Neural cell (in vitro differentiated cells): ENCODE results near the gene OSM. TPM values are rescaled to one million over a fixed set of nuclear protein-coding genes. Genes with fewer than 3 reads are reported as not detected.

ENCODE experiments used
- H2AFZ ChIP-seq: fragments of 200-600, 300-800 bp; sonication (generic), shearing (Covaris generic); 2 replicates; pipeline ENCODE4 v1.6.0; 2014; ENCODE audit warnings: low read depth, mild to moderate bottlenecking, antibody characterized with exemption, low read length, moderate library complexity
- H3F3A ChIP-seq: fragments of 200-600 bp; shearing (Covaris generic); 2 replicates; pipeline ENCODE4 v1.6.1; 2016; ENCODE audit warnings: mild to moderate bottlenecking, moderate library complexity, mixed read lengths, antibody characterized with exemption, low read length; ENCODE audit not compliant: insufficient read depth, poor library complexity, severe bottlenecking
- H3K27ac ChIP-seq: fragments of 200-600, 300-800 bp; sonication (generic), shearing (Covaris generic); 2 replicates; pipeline ENCODE4 v1.5.1; 2014; ENCODE audit warnings: mild to moderate bottlenecking, low read length, moderate library complexity
- H3K27me3 ChIP-seq: fragments of 300-800, 200-600 bp; sonication (generic), shearing (Covaris generic); 2 replicates; pipeline ENCODE4 v1.6.0; 2014; ENCODE audit warnings: mild to moderate bottlenecking, low read depth, low read length, moderate library complexity; ENCODE audit not compliant: insufficient read depth
- H3K36me3 ChIP-seq: fragments of 300-800, 200-600 bp; sonication (generic), shearing (Covaris generic); 2 replicates; pipeline ENCODE4 v1.5.1; 2014; ENCODE audit warnings: mild to moderate bottlenecking, antibody characterized with exemption, low read length, moderate library complexity; ENCODE audit not compliant: insufficient read depth
- H3K4me2 ChIP-seq: fragments of 300-800, 200-600 bp; sonication (generic), shearing (Covaris generic); 2 replicates; pipeline ENCODE4 v1.6.0; 2014; ENCODE audit warnings: mild to moderate bottlenecking, low read length
- H3K4me3 ChIP-seq: fragments of 300-800, 200-600 bp; sonication (generic), shearing (Covaris generic); 2 replicates; pipeline ENCODE4 v1.5.1; 2014; ENCODE audit warnings: mild to moderate bottlenecking, low read length, moderate library complexity
- H3K79me2 ChIP-seq: fragments of 200-600 bp; shearing (Covaris generic); replicated peaks from 2 replicates; pipeline ENCODE4 v1.6.0; 2014; ENCODE audit warnings: mild to moderate bottlenecking, low read length, moderate library complexity; ENCODE audit not compliant: insufficient read depth
- H3K9ac ChIP-seq: fragments of 300-800, 200-600 bp; sonication (generic), shearing (Covaris generic); 2 replicates; pipeline ENCODE4 v1.6.1; 2016; ENCODE audit warnings: mild to moderate bottlenecking, low read length, mixed read lengths
- H3K9me2 ChIP-seq: fragments of 200-600 bp; shearing (Covaris generic); 2 replicates; pipeline ENCODE4 v1.6.1; 2016; ENCODE audit warnings: mild to moderate bottlenecking, low read length, mixed read lengths; ENCODE audit not compliant: insufficient read depth
- H3K9me3 ChIP-seq: fragments of 200-600, 300-800 bp; sonication (generic), shearing (Covaris generic); 2 replicates; pipeline ENCODE4 v1.6.1; 2016; ENCODE audit warnings: mild to moderate bottlenecking, mixed run types, low read length, moderate library complexity, mixed read lengths
- H4K20me1 ChIP-seq: fragments of 200-600 bp; shearing (Covaris generic); 2 replicates; pipeline ENCODE4 v1.6.1; 2016; ENCODE audit warnings: mild to moderate bottlenecking, mixed run types; ENCODE audit not compliant: insufficient read depth
- EP300 ChIP-seq: fragments of 450-650 bp; conservative IDR thresholded peaks from 2 replicates; pipeline ENCODE4 v1.6.1; 2014; ENCODE audit warnings: antibody characterized with exemption, mild to moderate bottlenecking, moderate library complexity; ENCODE audit not compliant: poor library complexity, severe bottlenecking
- EZH2 ChIP-seq: fragments of 200-600, 300-800 bp; shearing (Covaris generic), sonication (generic); IDR thresholded peaks from 2 replicates; pipeline ENCODE4 v1.6.1; 2014; ENCODE audit warnings: antibody characterized with exemption, low read length, borderline replicate concordance, mild to moderate bottlenecking; ENCODE audit not compliant: insufficient read depth, poor library complexity, severe bottlenecking
- MXI1 ChIP-seq: fragments of 450-650 bp; conservative IDR thresholded peaks from 2 replicates; pipeline ENCODE4 v1.6.1; 2014; ENCODE audit warnings: antibody characterized with exemption, mild to moderate bottlenecking; ENCODE audit not compliant: poor library complexity, severe bottlenecking
- POLR2AphosphoS5 ChIP-seq: IDR thresholded peaks from 2 replicates; pipeline ENCODE4 v1.6.1; 2012
- RAD21 ChIP-seq: fragments of 450-650 bp; conservative IDR thresholded peaks from 2 replicates; pipeline ENCODE4 v1.6.1; 2014; ENCODE audit warnings: antibody characterized with exemption, mild to moderate bottlenecking, moderate library complexity
- SMC3 ChIP-seq: fragments of 450-650 bp; conservative IDR thresholded peaks from 2 replicates; pipeline ENCODE4 v1.6.1; 2014; ENCODE audit warnings: antibody characterized with exemption, mild to moderate bottlenecking, moderate library complexity; ENCODE audit not compliant: poor library complexity
- TAF1 ChIP-seq: IDR thresholded peaks from 2 replicates; pipeline ENCODE4 v1.6.1; 2012; ENCODE audit warnings: low read depth
- polyA plus RNA-seq: library from polyadenylated mRNA; depleted of rRNA; stranded (reverse); fragments of >200 nt; gene quantifications from 2 replicates; pipeline ENCODE4 v1.2.3, GENCODE V29; 2014
- TF ChIP-seq, protein P1 (sequence below): fragments of 450-650 bp; IDR thresholded peaks from 2 replicates; pipeline ENCODE4 v1.5.1; 2014; ENCODE audit warnings: antibody characterized with exemption, mild to moderate bottlenecking, moderate library complexity; ENCODE audit not compliant: poor library complexity, severe bottlenecking
- TF ChIP-seq, protein P2 (sequence below): IDR thresholded peaks from 2 replicates; pipeline ENCODE4 v1.6.1; 2012; ENCODE audit warnings: borderline replicate concordance

The OSM gene
- polyA plus RNA-seq, 1 donor from 2014 or later: not detected

DNA sequence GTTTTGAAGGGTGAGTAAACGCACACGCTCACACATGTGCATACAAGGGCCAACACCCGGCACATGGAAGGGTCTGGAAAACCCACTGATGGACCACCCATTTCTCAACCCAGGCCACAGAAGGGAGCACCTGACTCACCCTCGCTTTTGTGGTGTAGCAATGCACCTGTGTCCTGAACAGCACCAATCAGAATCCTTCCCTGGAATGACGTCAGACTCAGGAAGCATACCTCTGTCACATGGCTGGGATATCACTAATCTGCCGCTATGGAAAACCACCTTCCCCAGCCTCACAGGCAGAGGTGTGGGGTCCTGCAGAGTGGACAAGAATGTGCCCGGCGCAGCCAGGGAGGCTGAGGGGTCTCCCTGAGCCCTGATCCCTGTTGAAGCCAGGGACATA is 9.0 kb upstream of the OSM start:
- Histone ChIP-seq H3K9me2 (no peaks in the 10 kb centered on the region), H3K36me3 (no peaks in the 10 kb centered on the region), H3K4me2 (no peak overlapping the region), H3F3A (no peaks in the 10 kb centered on the region), H4K20me1 (no peaks in the 10 kb centered on the region), H3K79me2 (no peaks in the 10 kb centered on the region), H3K27ac (no peak overlapping the region), H2AFZ (no peak overlapping the region), H3K9ac (no peak overlapping the region), H3K27me3 (no peaks in the 10 kb centered on the region), H3K9me3 (no peaks in the 10 kb centered on the region), H3K4me3 (no peak overlapping the region)
- TF ChIP-seq EP300 (no peak), RAD21 (no peak), TAF1 (no peak), SMC3 (no peak), EZH2 (no peak), POLR2AphosphoS5 (no peak), MXI1 (no peak)
- TF ChIP-seq, protein P1, sequence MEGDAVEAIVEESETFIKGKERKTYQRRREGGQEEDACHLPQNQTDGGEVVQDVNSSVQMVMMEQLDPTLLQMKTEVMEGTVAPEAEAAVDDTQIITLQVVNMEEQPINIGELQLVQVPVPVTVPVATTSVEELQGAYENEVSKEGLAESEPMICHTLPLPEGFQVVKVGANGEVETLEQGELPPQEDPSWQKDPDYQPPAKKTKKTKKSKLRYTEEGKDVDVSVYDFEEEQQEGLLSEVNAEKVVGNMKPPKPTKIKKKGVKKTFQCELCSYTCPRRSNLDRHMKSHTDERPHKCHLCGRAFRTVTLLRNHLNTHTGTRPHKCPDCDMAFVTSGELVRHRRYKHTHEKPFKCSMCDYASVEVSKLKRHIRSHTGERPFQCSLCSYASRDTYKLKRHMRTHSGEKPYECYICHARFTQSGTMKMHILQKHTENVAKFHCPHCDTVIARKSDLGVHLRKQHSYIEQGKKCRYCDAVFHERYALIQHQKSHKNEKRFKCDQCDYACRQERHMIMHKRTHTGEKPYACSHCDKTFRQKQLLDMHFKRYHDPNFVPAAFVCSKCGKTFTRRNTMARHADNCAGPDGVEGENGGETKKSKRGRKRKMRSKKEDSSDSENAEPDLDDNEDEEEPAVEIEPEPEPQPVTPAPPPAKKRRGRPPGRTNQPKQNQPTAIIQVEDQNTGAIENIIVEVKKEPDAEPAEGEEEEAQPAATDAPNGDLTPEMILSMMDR: no peak
- TF ChIP-seq, protein P2, sequence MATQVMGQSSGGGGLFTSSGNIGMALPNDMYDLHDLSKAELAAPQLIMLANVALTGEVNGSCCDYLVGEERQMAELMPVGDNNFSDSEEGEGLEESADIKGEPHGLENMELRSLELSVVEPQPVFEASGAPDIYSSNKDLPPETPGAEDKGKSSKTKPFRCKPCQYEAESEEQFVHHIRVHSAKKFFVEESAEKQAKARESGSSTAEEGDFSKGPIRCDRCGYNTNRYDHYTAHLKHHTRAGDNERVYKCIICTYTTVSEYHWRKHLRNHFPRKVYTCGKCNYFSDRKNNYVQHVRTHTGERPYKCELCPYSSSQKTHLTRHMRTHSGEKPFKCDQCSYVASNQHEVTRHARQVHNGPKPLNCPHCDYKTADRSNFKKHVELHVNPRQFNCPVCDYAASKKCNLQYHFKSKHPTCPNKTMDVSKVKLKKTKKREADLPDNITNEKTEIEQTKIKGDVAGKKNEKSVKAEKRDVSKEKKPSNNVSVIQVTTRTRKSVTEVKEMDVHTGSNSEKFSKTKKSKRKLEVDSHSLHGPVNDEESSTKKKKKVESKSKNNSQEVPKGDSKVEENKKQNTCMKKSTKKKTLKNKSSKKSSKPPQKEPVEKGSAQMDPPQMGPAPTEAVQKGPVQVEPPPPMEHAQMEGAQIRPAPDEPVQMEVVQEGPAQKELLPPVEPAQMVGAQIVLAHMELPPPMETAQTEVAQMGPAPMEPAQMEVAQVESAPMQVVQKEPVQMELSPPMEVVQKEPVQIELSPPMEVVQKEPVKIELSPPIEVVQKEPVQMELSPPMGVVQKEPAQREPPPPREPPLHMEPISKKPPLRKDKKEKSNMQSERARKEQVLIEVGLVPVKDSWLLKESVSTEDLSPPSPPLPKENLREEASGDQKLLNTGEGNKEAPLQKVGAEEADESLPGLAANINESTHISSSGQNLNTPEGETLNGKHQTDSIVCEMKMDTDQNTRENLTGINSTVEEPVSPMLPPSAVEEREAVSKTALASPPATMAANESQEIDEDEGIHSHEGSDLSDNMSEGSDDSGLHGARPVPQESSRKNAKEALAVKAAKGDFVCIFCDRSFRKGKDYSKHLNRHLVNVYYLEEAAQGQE: no peak

DNA sequence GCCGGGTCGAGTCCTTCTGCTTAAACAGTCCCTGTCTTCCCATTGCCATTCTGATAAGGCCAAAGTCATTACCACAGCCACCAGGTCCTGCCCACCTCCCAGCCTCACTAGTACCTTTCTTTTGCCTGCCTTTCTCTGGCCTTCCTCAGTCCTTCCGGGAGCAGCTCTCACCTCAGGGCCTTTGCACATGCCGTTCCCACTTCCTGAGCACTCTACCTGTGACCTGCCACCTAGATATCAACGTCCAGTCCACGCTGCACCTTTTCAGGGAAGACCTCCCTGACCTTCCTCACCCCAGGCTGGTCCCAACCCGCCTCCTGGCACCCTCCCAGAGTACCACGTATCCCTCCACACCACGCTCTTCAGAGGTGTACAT is 7.8 kb upstream of the OSM start:
- no peaks in the 10 kb centered on the region for H3K27me3 ChIP-seq
- no peaks in the 10 kb centered on the region for H3K79me2 ChIP-seq
- TF ChIP-seq MXI1: no peak
- TF ChIP-seq, protein P2: no peak
- TF ChIP-seq EZH2: no peak
- TF ChIP-seq SMC3: no peak
- TF ChIP-seq TAF1: no peak
- TF ChIP-seq, protein P1: no peak
- no peak for TF ChIP-seq RAD21
- TF ChIP-seq POLR2AphosphoS5: no peak
- TF ChIP-seq EP300: no peak
- H3K9me3 ChIP-seq: no peaks in the 10 kb centered on the region
- H3K4me3 ChIP-seq: no peak overlapping the region
- no peaks in the 10 kb centered on the region for H3K36me3 ChIP-seq
- no peaks in the 10 kb centered on the region for H4K20me1 ChIP-seq
- H3K27ac ChIP-seq: no peak overlapping the region
- no peak overlapping the region for H2AFZ ChIP-seq
- H3K4me2 ChIP-seq: no peak overlapping the region
- no peaks in the 10 kb centered on the region for H3K9me2 ChIP-seq
- H3K9ac ChIP-seq: no peak overlapping the region
- no peaks in the 10 kb centered on the region for H3F3A ChIP-seq
